ENCODE results near the gene EDIL3.
A peak's percentile ranks its signal among the peaks of the same experiment; 100 is the strongest.

EDIL3 gene

DNA sequence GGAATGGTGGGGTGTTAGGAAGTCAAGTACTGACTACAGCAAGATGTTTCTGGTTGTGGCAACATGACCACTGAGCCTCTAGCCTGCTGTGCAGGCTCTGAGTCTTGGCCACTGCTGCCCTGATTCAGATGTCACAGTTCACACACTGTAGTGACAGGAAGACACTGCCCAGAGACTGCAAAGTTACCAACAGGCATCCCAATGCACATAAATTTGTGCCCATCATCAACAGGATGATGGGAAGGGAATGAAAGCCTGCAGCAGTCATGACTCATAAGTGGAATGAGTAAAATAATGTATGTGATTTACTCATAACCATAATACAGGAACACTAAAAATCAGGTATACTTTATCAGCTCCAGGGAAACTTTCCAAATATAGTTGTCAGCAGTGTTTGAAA lies 412.4 kb downstream of the EDIL3 start:
- Histone ChIP-seq H3K36me3 (ENCODE audit: control insufficient read depth, insufficient read depth, low read length) (no peaks in the 10 kb centered on the region), H3K9me3 (ENCODE audit: control insufficient read depth, low read length) (no peaks in the 10 kb centered on the region), H3K27ac (ENCODE audit: low read depth, low read length, severe bottlenecking) (peak overlapping the region; percentile 42), H3K4me1 (ENCODE audit: control insufficient read depth, insufficient read depth, low read length, poor library complexity, severe bottlenecking) (peaks cover 14% of the 10 kb centered on the region), H3K4me3 (ENCODE audit: extremely low read depth, insufficient read depth, low read length, poor library complexity, severe bottlenecking) (no peak overlapping the region)

GRCh38 chr5:83967417-83967816 lies 417.3 kb downstream of the EDIL3 start:
- 83% methylated on average over 1 of the region's 1 CpG; no CpG with 5 or more reads in 1 of the 2 experiments for WGBS, 2 experiments (ENCODE audit: insufficient coverage in 2 of 2)
- H3K36me3 ChIP-seq (ENCODE audit: control insufficient read depth, insufficient read depth, low read length), result no peaks in the 10 kb centered on the region
- H3K27ac ChIP-seq (ENCODE audit: low read depth, low read length, severe bottlenecking), result no peak overlapping the region
- no peak overlapping the region for H3K4me3 ChIP-seq (ENCODE audit: extremely low read depth, insufficient read depth, low read length, poor library complexity, severe bottlenecking)
- H3K9me3 ChIP-seq (ENCODE audit: control insufficient read depth, low read length), result no peaks in the 10 kb centered on the region
- H3K4me1 ChIP-seq (ENCODE audit: control insufficient read depth, insufficient read depth, low read length, poor library complexity, severe bottlenecking), result peaks cover 23% of the 10 kb centered on the region

DNA sequence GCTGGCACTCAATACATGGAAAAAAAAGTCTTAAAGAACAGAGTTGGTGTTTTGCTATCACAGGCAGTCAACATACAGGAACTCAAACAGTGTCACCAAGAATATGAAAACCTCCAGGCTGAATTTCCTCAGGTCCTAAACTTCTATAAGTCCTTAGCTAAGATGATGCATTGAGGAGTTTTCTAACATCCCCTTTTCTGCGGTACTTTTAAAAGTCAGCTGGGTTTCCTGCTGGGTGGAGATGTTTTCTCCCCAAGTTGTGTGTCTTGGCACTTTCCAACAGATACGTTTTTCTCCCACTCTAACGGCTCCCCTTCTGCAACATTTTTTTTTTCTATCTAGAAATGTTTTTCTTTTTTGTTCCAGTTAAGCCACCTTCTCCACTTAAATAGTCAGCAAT lies 419.2 kb downstream of the EDIL3 start:
- H3K4me3 ChIP-seq (ENCODE audit: extremely low read depth, insufficient read depth, low read length, poor library complexity, severe bottlenecking), result no peak overlapping the region
- peaks cover 14% of the 10 kb centered on the region for H3K4me1 ChIP-seq (ENCODE audit: control insufficient read depth, insufficient read depth, low read length, poor library complexity, severe bottlenecking)
- H3K27ac ChIP-seq (ENCODE audit: low read depth, low read length, severe bottlenecking), result peak overlapping the region; percentile 46
- 80% methylated on average over 1 of the region's 3 CpGs; no CpG with 5 or more reads in 1 of the 2 experiments for WGBS, 2 experiments (ENCODE audit: insufficient coverage in 2 of 2)
- no peaks in the 10 kb centered on the region for H3K9me3 ChIP-seq (ENCODE audit: control insufficient read depth, low read length)
- no peaks in the 10 kb centered on the region for H3K36me3 ChIP-seq (ENCODE audit: control insufficient read depth, insufficient read depth, low read length)

DNA sequence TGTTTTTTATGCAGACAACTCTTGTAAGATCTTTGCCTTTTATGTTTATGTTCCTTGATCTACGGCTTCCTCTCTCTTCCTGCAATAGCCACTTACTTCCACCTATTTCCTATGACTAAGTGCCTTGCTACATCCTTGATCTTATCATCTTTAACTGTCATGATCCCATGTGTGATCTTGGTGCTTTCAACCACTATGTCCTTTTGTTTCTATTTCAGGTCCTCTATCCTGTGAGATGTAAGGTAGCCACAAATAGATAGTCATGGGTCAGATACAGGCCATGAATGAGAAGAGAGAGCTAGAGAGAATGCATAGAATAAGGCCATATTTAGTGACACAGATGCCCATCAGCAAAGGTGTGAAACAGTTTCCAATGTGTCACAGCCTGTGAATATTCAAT lies 420.4 kb downstream of the EDIL3 start:
- Histone ChIP-seq H3K4me1 (ENCODE audit: control insufficient read depth, insufficient read depth, low read length, poor library complexity, severe bottlenecking) (peaks cover 14% of the 10 kb centered on the region), H3K27ac (ENCODE audit: low read depth, low read length, severe bottlenecking) (peak overlapping the region; percentile 46), H3K36me3 (ENCODE audit: control insufficient read depth, insufficient read depth, low read length) (no peaks in the 10 kb centered on the region), H3K4me3 (ENCODE audit: extremely low read depth, insufficient read depth, low read length, poor library complexity, severe bottlenecking) (no peak overlapping the region), H3K9me3 (ENCODE audit: control insufficient read depth, low read length) (no peaks in the 10 kb centered on the region)
- WGBS, 2 experiments (ENCODE audit: insufficient coverage in 2 of 2), result 63 to 88% methylated on average over 1 of the region's 1 CpG

GRCh38 chr5:83957188-83957587 lies 427.5 kb downstream of the EDIL3 start:
- WGBS, 2 experiments (ENCODE audit: insufficient coverage in 2 of 2), result 60 to 80% methylated on average over 1 of the region's 1 CpG
- Histone ChIP-seq H3K9me3 (ENCODE audit: control insufficient read depth, low read length) (no peaks in the 10 kb centered on the region), H3K36me3 (ENCODE audit: control insufficient read depth, insufficient read depth, low read length) (no peaks in the 10 kb centered on the region), H3K4me1 (ENCODE audit: control insufficient read depth, insufficient read depth, low read length, poor library complexity, severe bottlenecking) (peaks cover 12% of the 10 kb centered on the region), H3K4me3 (ENCODE audit: extremely low read depth, insufficient read depth, low read length, poor library complexity, severe bottlenecking) (no peak overlapping the region), H3K27ac (ENCODE audit: low read depth, low read length, severe bottlenecking) (peak overlapping the region; percentile 30)

GRCh38 chr5:83956386-83956785 lies 428.3 kb downstream of the EDIL3 start:
- H3K36me3 ChIP-seq (ENCODE audit: control insufficient read depth, insufficient read depth, low read length), result no peaks in the 10 kb centered on the region
- H3K9me3 ChIP-seq (ENCODE audit: control insufficient read depth, low read length), result no peaks in the 10 kb centered on the region
- H3K4me1 ChIP-seq (ENCODE audit: control insufficient read depth, insufficient read depth, low read length, poor library complexity, severe bottlenecking), result peaks cover 12% of the 10 kb centered on the region
- peak overlapping the region; percentile 50 for H3K27ac ChIP-seq (ENCODE audit: low read depth, low read length, severe bottlenecking)
- H3K4me3 ChIP-seq (ENCODE audit: extremely low read depth, insufficient read depth, low read length, poor library complexity, severe bottlenecking), result no peak overlapping the region

DNA sequence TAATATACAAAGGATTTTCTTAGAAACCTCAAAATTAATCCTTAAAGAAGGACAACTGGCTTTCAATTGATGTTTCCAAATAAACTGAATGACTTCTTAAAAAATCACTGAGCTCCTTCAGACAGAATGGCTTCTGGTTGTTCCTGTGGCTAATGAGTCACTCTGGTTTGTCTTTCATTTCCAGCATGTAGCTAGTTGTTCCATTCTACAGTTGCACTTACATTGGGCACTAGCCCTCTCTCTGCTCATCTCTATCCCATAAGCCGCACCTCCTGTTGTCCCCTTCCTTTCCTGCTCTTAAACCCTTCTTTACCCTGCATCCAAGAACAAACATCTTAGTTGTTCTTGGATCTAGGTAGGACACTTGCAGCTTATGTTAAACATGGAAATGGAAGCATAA lies 428.8 kb downstream of the EDIL3 start:
- WGBS, 2 experiments (ENCODE audit: insufficient coverage in 2 of 2), result 100% methylated on average over 1 of the region's 1 CpG; no CpG with 5 or more reads in 1 of the 2 experiments
- Histone ChIP-seq H3K27ac (ENCODE audit: low read depth, low read length, severe bottlenecking) (peak overlapping the region; percentile 50), H3K4me1 (ENCODE audit: control insufficient read depth, insufficient read depth, low read length, poor library complexity, severe bottlenecking) (peaks cover 12% of the 10 kb centered on the region), H3K9me3 (ENCODE audit: control insufficient read depth, low read length) (no peaks in the 10 kb centered on the region), H3K4me3 (ENCODE audit: extremely low read depth, insufficient read depth, low read length, poor library complexity, severe bottlenecking) (no peak overlapping the region), H3K36me3 (ENCODE audit: control insufficient read depth, insufficient read depth, low read length) (no peaks in the 10 kb centered on the region)

DNA sequence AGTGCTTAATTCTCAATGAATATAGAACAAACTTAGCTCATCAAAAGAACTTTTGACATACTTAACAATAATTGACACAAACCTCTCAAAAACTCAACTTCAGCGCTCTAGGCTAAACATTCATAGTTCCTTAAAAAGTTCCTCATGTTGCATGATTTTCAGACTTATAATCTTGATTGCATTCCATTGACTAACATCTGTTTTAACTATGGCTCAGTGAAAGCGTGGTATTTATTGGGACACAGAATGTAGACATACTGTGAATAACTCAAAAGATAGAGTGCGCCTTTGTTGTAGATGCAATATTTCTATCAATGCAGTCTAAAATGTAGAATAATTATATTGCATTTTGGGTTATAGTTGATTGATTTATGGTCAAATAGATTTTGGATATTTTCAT lies 436.9 kb downstream of the EDIL3 start:
- Histone ChIP-seq H3K27ac (ENCODE audit: low read depth, low read length, severe bottlenecking) (no peak overlapping the region), H3K36me3 (ENCODE audit: control insufficient read depth, insufficient read depth, low read length) (peaks cover 9% of the 10 kb centered on the region), H3K9me3 (ENCODE audit: control insufficient read depth, low read length) (peaks cover 5% of the 10 kb centered on the region), H3K4me1 (ENCODE audit: control insufficient read depth, insufficient read depth, low read length, poor library complexity, severe bottlenecking) (peaks cover 17% of the 10 kb centered on the region), H3K4me3 (ENCODE audit: extremely low read depth, insufficient read depth, low read length, poor library complexity, severe bottlenecking) (no peak overlapping the region)
- 88 to 93% methylated on average over 1 to 3 of the region's 3 CpGs for WGBS, 2 experiments (ENCODE audit: insufficient coverage in 2 of 2)

- whole genome bisulfite sequencing, 2 experiments (ENCODE audit: insufficient coverage in 2 of 2), result 76 to 86% methylated on average over 3 to 4 of the region's 6 CpGs
Measured at GRCh38 chr5:83946516-83946915, 438.2 kb downstream of the EDIL3 start.

GRCh38 chr5:83942155-83942554 lies 442.5 kb downstream of the EDIL3 start:
- WGBS, 2 experiments (ENCODE audit: insufficient coverage in 2 of 2), result no CpG with 5 or more reads among the region's 1 CpG
- Histone ChIP-seq H3K4me1 (ENCODE audit: control insufficient read depth, insufficient read depth, low read length, poor library complexity, severe bottlenecking) (peaks cover 25% of the 10 kb centered on the region), H3K27ac (ENCODE audit: low read depth, low read length, severe bottlenecking) (no peak overlapping the region), H3K36me3 (ENCODE audit: control insufficient read depth, insufficient read depth, low read length) (peaks cover 9% of the 10 kb centered on the region), H3K4me3 (ENCODE audit: extremely low read depth, insufficient read depth, low read length, poor library complexity, severe bottlenecking) (no peak overlapping the region), H3K9me3 (ENCODE audit: control insufficient read depth, low read length) (peaks cover 5% of the 10 kb centered on the region)

More at GRCh38 chr5:83946516-83946915, 438.2 kb downstream of the EDIL3 start:
- peaks cover 17% of the 10 kb centered on the region for H3K4me1 ChIP-seq (ENCODE audit: control insufficient read depth, insufficient read depth, low read length, poor library complexity, severe bottlenecking)
- no peak overlapping the region for H3K27ac ChIP-seq (ENCODE audit: low read depth, low read length, severe bottlenecking)
- H3K36me3 ChIP-seq (ENCODE audit: control insufficient read depth, insufficient read depth, low read length), result peaks cover 9% of the 10 kb centered on the region
- peaks cover 5% of the 10 kb centered on the region for H3K9me3 ChIP-seq (ENCODE audit: control insufficient read depth, low read length)
- H3K4me3 ChIP-seq (ENCODE audit: extremely low read depth, insufficient read depth, low read length, poor library complexity, severe bottlenecking), result no peak overlapping the region

- peaks cover 8% of the 10 kb centered on the region for H3K4me1 ChIP-seq (ENCODE audit: control insufficient read depth, insufficient read depth, low read length, poor library complexity, severe bottlenecking)
- H3K4me3 ChIP-seq (ENCODE audit: extremely low read depth, insufficient read depth, low read length, poor library complexity, severe bottlenecking), result no peak overlapping the region
- peaks cover 3% of the 10 kb centered on the region for H3K9me3 ChIP-seq (ENCODE audit: control insufficient read depth, low read length)
- WGBS, 2 experiments (ENCODE audit: insufficient coverage in 2 of 2), result no CpG with 5 or more reads among the region's 1 CpG
- H3K27ac ChIP-seq (ENCODE audit: low read depth, low read length, severe bottlenecking), result no peak overlapping the region
- H3K36me3 ChIP-seq (ENCODE audit: control insufficient read depth, insufficient read depth, low read length), result no peaks in the 10 kb centered on the region
Measured at GRCh38 chr5:83937837-83938236, 446.8 kb downstream of the EDIL3 start.

- H3K4me1 ChIP-seq (ENCODE audit: control insufficient read depth, insufficient read depth, low read length, poor library complexity, severe bottlenecking), result peaks cover under 1% of the 10 kb centered on the region
- H3K27ac ChIP-seq (ENCODE audit: low read depth, low read length, severe bottlenecking), result no peak overlapping the region
- H3K4me3 ChIP-seq (ENCODE audit: extremely low read depth, insufficient read depth, low read length, poor library complexity, severe bottlenecking), result no peak overlapping the region
- peaks cover 3% of the 10 kb centered on the region for H3K9me3 ChIP-seq (ENCODE audit: control insufficient read depth, low read length)
- H3K36me3 ChIP-seq (ENCODE audit: control insufficient read depth, insufficient read depth, low read length), result no peaks in the 10 kb centered on the region
Measured at GRCh38 chr5:83931969-83932368, 452.7 kb downstream of the EDIL3 start.

All from mesodermal cell (in vitro differentiated cells).